Nucleus accumbens (tissue), 56 donors: ENCODE results near the gene UGT1A8.

Experiments used
- DNase-seq, 56 donors: peaks; one replicate each; lab custom pipeline; 2025; lab: John Stamatoyannopoulos, UW

Gene UGT1A8

GRCh38 chr2:233814056-233814835 is 196.8 kb downstream of the UGT1A8 start:
- no peak for DNase-seq

GRCh38 chr2:233815861-233816260 is 198.4 kb downstream of the UGT1A8 start:
- no peak for DNase-seq

- DNase-seq: no peak
Observed at GRCh38 chr2:233816334-233816733, 198.9 kb downstream of the UGT1A8 start.

- DNase-seq: no peak
Observed at GRCh38 chr2:233816771-233817170, 199.3 kb downstream of the UGT1A8 start.

GRCh38 chr2:233817361-233817911 is 200.0 kb downstream of the UGT1A8 start:
- no peak for DNase-seq

GRCh38 chr2:233817995-233818638 is 200.7 kb downstream of the UGT1A8 start:
- DNase-seq: no peak

- no peak for DNase-seq
Observed at GRCh38 chr2:233818639-233819621, 201.5 kb downstream of the UGT1A8 start.

- no peak for DNase-seq
Observed at GRCh38 chr2:233819884-233820773, 202.7 kb downstream of the UGT1A8 start.

GRCh38 chr2:233820774-233821105 is 203.3 kb downstream of the UGT1A8 start:
- no peak for DNase-seq

GRCh38 chr2:233821196-233821595 is 203.8 kb downstream of the UGT1A8 start:
- DNase-seq: no peak

GRCh38 chr2:233821709-233822100 is 204.3 kb downstream of the UGT1A8 start:
- no peak for DNase-seq

GRCh38 chr2:233822101-233822771 is 204.8 kb downstream of the UGT1A8 start:
- DNase-seq: no peak
